Natural killer cell treated with Interleukin-12 subunit alpha and Interleukin-12 subunit beta and Interleukin-15 and Interleukin-18, amount 100 ng/mL, for 72 hours (primary cell): ENCODE results near the gene SUCO. TPM values are rescaled to one million over a fixed set of nuclear protein-coding genes. Genes with fewer than 3 reads are reported as not detected.
A peak's percentile ranks its signal among the peaks of the same experiment; 100 is the strongest.

Source experiments
- ATAC-seq, 2 donors: fragments of 150-1000 bp; cut with Tn5 transposase in 1 of 2; sonication (Bioruptor Pico), chemical (Tn5 transposase) in 1 of 2; 2 replicates each; pipeline ENCODE4 v1.10.0; 2021
- DNase-seq: peaks from one replicate; pipeline ENCODE4 v3.0.0; 2022; ENCODE audit warnings: low spot score
- H3K27ac Mint-ChIP-seq, 2 donors: 1 replicate in 1 of 2; 2 replicates in 1 of 2; pipeline ENCODE4 v1.8.0; 2022; ENCODE audit warnings: mixed read lengths in 2 of 2, mild to moderate bottlenecking in 1 of 2, moderate library complexity in 1 of 2
- H3K27me3 Mint-ChIP-seq, 2 donors: 1 replicate in 1 of 2; 2 replicates in 1 of 2; pipeline ENCODE4 v1.8.0; 2022; ENCODE audit warnings: mixed read lengths in 2 of 2
- H3K36me3 Mint-ChIP-seq: one replicate; pipeline ENCODE4 v1.8.0; 2022; ENCODE audit warnings: mixed read lengths
- H3K4me1 Mint-ChIP-seq, 2 donors: 1 replicate in 1 of 2; 2 replicates in 1 of 2; pipeline ENCODE4 v1.8.0; 2022; ENCODE audit warnings: low read depth in 2 of 2, mixed read lengths in 2 of 2, mild to moderate bottlenecking in 1 of 2
- H3K4me3 Mint-ChIP-seq: one replicate; pipeline ENCODE4 v1.8.0; 2022; ENCODE audit warnings: mixed read lengths
- H3K9me3 Mint-ChIP-seq: 2 replicates; pipeline ENCODE4 v1.8.0; 2022; ENCODE audit warnings: mixed read lengths
- total RNA-seq, 2 donors: library from RNA; stranded (reverse); gene quantifications; one replicate each; pipeline ENCODE4 v1.2.3, GENCODE V29; 2022

SUCO gene
- total RNA-seq, 2 donors from 2014 or later = 59.7 to 66.9 TPM

DNA sequence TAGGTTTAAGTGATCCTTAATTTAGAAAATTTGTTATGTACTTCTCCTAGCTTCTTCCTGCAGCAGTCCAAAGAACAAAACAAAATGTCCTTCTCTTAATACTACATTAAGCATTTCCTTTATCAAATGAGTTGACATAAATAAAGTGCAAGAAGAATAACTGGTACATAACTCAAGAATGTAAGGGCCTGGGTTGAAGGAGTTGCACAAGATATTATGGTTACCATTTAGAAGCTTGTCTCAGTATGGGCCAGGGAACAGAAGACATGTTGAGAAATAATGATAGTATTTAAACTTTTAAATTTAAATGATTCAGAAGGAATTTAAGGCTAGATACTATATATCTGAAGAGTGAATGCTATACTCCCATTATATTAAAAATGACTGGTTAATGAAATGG, 23.5 kb downstream of the SUCO start:
- no peak for ATAC-seq
- H3K4me3 Mint-ChIP-seq = no peak overlapping the region
- no peaks in the 10 kb centered on the region for H3K9me3 Mint-ChIP-seq
- DNase-seq = no peak
- H3K27ac Mint-ChIP-seq = no peak overlapping the region
- peaks cover 10 to 15% of the 10 kb centered on the region in 2 donors for H3K4me1 Mint-ChIP-seq
- no peaks in the 10 kb centered on the region for H3K27me3 Mint-ChIP-seq
- peaks cover 36% of the 10 kb centered on the region for H3K36me3 Mint-ChIP-seq

DNA sequence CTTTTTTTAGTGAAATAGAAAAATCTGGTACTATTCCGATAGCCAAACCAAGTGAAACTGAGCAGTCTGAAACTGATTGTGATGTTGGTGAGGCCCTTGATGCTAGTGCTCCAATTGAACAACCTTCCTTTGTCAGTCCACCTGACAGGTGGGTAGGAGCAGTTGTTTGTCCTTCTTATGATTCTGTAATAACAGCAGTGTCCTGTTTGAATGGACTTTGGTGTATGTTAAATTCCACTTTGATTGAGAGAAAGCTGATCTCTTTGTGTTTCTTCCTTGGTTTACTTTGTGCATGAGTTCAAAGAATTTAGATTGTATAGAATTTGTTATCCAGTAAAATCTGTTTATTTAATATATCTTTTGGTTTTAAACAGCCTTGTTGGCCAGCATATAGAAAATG, 24.3 kb downstream of the SUCO start:
- Mint-ChIP-seq H3K27ac (peak overlapping the region in 1 of 2 donors; percentile 36), H3K4me3 (no peak overlapping the region), H3K4me1 (peaks cover 10 to 16% of the 10 kb centered on the region in 2 donors), H3K36me3 (peaks cover 36% of the 10 kb centered on the region), H3K9me3 (no peaks in the 10 kb centered on the region), H3K27me3 (no peaks in the 10 kb centered on the region)
- DNase-seq = no peak
- no peak for ATAC-seq

DNA sequence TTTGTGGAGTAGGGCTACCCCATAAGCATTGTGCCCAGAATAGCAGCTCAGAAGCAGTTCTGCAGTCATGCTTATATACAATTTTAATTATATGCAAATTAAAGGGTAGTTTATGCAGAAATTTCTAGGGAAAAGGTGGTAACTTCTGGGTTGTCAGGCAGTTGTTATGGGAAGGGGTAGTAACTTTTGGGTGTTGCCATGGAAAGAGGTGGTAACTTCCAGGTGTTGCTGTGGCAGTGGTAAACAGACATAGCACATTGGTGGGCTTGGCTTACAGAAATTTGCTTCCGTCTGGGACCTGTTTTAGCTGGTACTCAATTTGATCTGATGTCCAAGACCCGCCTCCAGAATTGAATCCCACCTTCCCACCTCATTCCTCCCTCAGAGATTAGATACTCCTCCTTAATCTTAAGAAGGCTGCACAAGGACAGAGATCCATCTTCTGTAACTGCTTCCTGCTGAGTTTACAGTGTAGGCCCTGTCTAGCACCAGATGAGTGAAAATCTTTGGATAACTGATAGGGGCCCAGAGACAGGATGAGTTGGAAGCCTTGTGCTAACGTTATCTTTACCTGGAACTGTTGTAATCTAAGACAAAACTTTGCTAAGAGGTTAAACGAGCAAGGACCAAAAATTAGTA, 26.7 kb downstream of the SUCO start:
- Mint-ChIP-seq H3K4me3 (no peak overlapping the region), H3K4me1 (peaks cover 19 to 29% of the 10 kb centered on the region in 2 donors), H3K36me3 (peaks cover 52% of the 10 kb centered on the region), H3K27ac (no peak overlapping the region), H3K27me3 (no peaks in the 10 kb centered on the region), H3K9me3 (no peaks in the 10 kb centered on the region)
- DNase-seq = no peak
- no peak for ATAC-seq

DNA sequence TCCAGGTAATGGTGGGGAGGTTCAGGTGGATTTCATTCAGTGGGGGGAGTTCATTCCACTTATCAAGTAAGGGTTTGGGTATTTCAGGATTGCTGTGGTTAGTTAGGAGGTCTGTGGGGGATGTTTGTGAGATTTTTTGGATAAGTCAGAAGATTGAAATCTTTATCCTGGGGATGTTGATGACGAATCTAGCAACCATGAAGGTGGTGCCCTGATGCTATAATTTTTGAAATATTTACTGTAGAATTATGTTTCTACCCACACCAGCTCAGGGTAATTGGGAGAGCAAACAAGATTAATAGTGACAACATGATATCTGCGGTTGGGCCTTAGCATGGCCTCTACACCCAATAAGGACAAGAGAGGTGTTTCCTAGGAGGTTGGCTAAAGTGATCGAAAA, 28.3 kb downstream of the SUCO start:
- DNase-seq = no peak
- peaks cover 19 to 30% of the 10 kb centered on the region in 2 donors for H3K4me1 Mint-ChIP-seq
- H3K36me3 Mint-ChIP-seq = peaks cover 39% of the 10 kb centered on the region
- no peak overlapping the region for H3K27ac Mint-ChIP-seq
- H3K9me3 Mint-ChIP-seq = no peaks in the 10 kb centered on the region
- H3K27me3 Mint-ChIP-seq = no peaks in the 10 kb centered on the region
- H3K4me3 Mint-ChIP-seq = no peak overlapping the region
- no peak for ATAC-seq

DNA sequence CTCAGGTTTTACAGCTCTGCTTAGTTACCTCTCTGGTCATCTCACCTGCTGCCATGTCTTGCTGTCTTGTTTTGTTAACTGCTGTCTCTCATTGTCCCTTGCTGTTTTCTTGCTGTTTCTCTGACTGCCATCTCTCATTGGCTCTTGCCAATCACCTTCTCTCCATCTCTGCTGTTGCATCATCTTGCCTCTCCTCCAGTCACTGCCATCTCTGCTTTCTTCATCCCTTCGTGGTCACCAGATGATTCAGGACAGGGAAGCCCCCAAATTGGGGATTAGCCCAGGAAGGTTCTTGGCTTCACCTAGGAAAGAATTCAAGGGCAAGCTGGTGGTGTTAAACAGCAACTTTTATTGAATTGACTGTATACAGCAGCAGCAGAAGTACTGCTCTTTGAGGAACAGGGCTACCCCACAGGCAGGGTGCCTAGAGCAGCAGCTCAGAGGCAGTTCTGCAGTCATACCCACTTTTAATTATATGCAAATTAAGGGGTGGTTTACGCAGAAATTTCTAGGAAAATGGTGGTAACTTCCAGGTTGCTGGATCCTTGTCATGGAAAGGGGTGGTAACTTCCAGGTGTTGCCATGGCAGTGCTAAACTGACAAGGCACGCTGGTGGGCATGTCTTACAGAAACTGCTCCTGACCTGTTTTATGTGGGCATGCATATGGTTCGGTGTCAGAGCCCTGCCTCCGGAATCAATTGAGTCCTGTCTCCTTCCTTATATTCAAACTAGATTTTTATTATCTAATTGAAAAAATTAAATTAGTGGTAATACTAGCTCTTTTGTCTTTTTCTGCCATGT, 33.4 kb downstream of the SUCO start:
- Mint-ChIP-seq H3K4me1 (peaks cover 20 to 28% of the 10 kb centered on the region in 2 donors), H3K27me3 (no peaks in the 10 kb centered on the region), H3K9me3 (peaks cover 4% of the 10 kb centered on the region), H3K27ac (peak overlapping the region; percentile 4 to 20), H3K36me3 (peaks cover 24% of the 10 kb centered on the region), H3K4me3 (no peak overlapping the region)
- DNase-seq = no peak
- peak; percentile 44 to 72 for ATAC-seq

DNA sequence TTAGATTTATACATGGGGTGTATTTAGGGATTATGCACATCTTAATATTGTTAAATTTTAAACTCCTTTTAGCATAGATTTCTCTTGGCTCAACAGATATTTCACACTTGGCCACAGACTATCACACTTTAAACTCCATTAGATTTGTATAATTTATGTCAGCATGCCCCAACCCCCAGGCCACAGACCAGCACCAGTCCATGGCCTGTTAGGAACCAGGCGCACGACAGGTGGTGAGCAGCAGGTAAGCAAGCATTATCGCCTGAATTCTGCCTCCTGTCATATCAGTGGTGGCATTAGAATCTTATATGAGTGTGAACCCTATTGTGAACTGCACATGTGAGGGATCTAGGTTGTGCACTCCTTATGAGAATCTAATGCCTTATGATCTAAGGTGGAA, 34.8 kb downstream of the SUCO start:
- Mint-ChIP-seq H3K27ac (no peak overlapping the region), H3K4me3 (no peak overlapping the region), H3K9me3 (peaks cover 4% of the 10 kb centered on the region), H3K4me1 (peaks cover 19 to 22% of the 10 kb centered on the region in 2 donors), H3K27me3 (no peaks in the 10 kb centered on the region), H3K36me3 (peaks cover 22% of the 10 kb centered on the region)
- no peak for DNase-seq
- no peak for ATAC-seq

DNA sequence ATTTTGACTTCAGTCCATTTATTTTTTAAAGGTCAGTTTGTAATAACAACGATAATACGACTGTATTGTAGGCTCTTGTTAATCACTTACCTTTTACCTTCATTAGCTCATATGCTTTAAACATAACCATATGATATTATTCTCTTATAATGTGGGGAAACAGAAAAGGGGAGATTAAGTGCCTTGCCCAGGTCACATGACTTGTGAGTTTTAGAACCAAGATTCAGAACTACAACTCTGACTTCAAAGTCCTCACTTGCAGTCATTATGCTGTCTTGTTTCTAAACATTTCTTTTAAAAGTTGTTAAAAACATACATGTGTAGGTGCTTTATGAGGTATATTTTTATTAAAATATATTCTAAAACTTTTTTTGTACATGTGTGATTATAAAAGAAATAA, 41.1 kb downstream of the SUCO start:
- Mint-ChIP-seq H3K36me3 (peaks cover 19% of the 10 kb centered on the region), H3K9me3 (peaks cover 4% of the 10 kb centered on the region), H3K4me3 (no peak overlapping the region), H3K27me3 (no peaks in the 10 kb centered on the region), H3K4me1 (peaks cover 6 to 11% of the 10 kb centered on the region in 2 donors), H3K27ac (no peak overlapping the region)
- DNase-seq (no peak), ATAC-seq (no peak)

DNA sequence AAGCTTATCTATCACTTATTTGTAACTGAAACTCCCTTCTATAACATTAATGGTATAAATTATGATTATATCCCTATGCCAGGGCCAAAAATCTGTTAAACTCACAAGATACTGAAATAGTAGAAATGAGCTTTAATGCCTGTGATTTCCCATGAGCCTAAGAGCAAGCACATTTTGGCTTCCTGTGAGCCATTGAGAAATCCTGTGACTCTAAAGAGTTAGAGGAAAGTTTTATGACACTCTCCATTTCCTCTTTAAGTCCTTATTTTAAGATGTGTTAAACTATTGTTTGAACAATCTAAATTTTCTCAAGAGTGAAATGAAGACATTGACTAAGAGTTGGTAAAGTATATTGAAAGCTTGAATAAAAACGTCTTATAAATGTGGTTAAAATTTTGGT, 45.6 kb downstream of the SUCO start:
- no peak for DNase-seq
- Mint-ChIP-seq H3K4me1 (peaks cover 3 to 17% of the 10 kb centered on the region in 2 donors), H3K4me3 (no peak overlapping the region), H3K36me3 (peaks cover 18% of the 10 kb centered on the region), H3K27me3 (no peaks in the 10 kb centered on the region), H3K9me3 (no peaks in the 10 kb centered on the region), H3K27ac (peak overlapping the region in 1 of 2 donors; percentile 23)
- no peak for ATAC-seq

DNA sequence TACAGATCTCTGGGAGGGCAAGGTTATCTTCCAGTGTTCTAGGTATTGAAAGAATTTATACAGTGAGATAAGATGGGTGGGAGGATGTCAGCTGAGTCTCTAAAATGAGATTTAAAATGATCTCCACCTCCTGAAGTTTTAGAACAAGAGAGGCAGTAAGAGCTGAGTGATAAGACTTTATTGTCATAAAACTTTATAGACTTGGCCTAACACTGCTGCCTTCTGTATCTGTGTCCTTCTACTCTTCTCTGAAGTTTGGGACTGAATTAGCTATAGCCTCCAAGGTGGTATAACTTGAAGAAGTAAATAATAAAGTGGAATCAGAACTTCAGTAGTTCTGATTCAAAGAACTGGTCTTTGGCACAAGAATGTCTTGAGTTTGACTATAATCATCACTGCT, 48.3 kb downstream of the SUCO start:
- no peaks in the 10 kb centered on the region for H3K27me3 Mint-ChIP-seq
- DNase-seq = no peak
- peak overlapping the region; percentile 13 to 51 for H3K27ac Mint-ChIP-seq
- peaks cover 3 to 17% of the 10 kb centered on the region in 2 donors for H3K4me1 Mint-ChIP-seq
- peaks cover 18% of the 10 kb centered on the region for H3K36me3 Mint-ChIP-seq
- no peaks in the 10 kb centered on the region for H3K9me3 Mint-ChIP-seq
- ATAC-seq = no peak
- no peak overlapping the region for H3K4me3 Mint-ChIP-seq

DNA sequence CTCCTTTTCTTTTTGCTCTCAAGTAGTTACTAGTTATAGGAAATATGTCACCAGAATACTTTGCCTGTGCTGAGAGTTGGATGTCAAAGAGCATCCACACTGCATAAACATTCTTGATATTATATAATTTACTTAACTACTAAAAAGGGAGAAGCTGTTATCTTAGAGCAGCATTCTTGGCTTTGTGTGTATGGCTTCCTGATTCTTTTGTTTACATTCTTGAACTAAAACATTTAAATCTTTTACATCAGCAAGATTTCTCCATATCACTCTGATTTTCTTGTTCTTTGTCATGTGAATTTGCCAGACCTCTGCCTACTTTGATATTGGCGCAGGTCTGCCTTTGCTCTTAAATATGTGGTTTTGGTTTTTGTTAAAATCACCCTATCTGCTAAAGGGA, 48.8 kb downstream of the SUCO start:
- Mint-ChIP-seq H3K36me3 (peaks cover 18% of the 10 kb centered on the region), H3K9me3 (no peaks in the 10 kb centered on the region), H3K27me3 (no peaks in the 10 kb centered on the region), H3K4me1 (peaks cover 3 to 17% of the 10 kb centered on the region in 2 donors), H3K27ac (peak overlapping the region in 1 of 2 donors; percentile 51), H3K4me3 (no peak overlapping the region)
- ATAC-seq (no peak), DNase-seq (no peak)

DNA sequence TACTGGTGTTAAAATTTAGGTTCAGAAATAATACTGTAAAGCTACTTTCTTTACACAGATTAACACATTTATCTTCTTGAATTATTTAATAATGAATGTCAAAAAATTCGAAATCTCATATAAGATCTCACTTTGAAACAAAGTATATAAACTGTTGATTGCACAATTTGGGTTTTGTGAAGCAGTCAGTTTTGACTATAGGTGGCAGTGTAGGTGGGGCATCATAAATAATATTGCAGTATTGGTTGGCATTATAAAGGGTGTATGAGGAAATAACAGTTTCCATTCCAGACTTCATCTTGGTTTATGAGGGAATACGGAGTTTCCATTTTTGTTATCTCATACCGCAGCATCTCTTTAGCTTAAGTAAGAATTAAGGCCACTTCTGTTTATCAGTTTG, 49.9 kb downstream of the SUCO start:
- no peak overlapping the region for H3K4me3 Mint-ChIP-seq
- ATAC-seq (no peak), DNase-seq (no peak)
- peaks cover 17% of the 10 kb centered on the region for H3K36me3 Mint-ChIP-seq
- H3K4me1 Mint-ChIP-seq = peaks cover 5 to 16% of the 10 kb centered on the region in 2 donors
- no peaks in the 10 kb centered on the region for H3K9me3 Mint-ChIP-seq
- no peaks in the 10 kb centered on the region for H3K27me3 Mint-ChIP-seq
- H3K27ac Mint-ChIP-seq = no peak overlapping the region

DNA sequence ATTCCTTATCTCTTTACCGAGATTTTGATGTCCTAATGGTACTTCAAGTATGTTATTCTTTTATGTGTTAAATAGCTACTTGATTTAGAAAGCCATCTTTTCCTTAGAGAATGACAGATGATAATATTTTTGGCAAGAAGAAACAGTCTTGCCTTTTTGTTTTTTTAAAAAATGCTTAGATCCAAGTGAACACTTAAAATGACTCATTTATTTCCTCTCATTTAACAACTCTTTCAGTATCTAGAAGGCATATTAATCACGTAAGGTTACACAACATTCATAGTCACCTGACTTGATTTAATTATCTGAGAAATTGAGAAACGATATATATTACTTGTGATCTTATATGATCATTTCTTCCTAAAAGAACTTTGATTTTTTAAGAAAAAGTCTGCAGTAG, 52.4 kb downstream of the SUCO start:
- peaks cover 24% of the 10 kb centered on the region for H3K36me3 Mint-ChIP-seq
- ATAC-seq = no peak
- no peaks in the 10 kb centered on the region for H3K9me3 Mint-ChIP-seq
- no peak for DNase-seq
- peaks cover 13 to 30% of the 10 kb centered on the region in 2 donors for H3K4me1 Mint-ChIP-seq
- H3K27ac Mint-ChIP-seq = no peak overlapping the region
- no peak overlapping the region for H3K4me3 Mint-ChIP-seq
- no peaks in the 10 kb centered on the region for H3K27me3 Mint-ChIP-seq

DNA sequence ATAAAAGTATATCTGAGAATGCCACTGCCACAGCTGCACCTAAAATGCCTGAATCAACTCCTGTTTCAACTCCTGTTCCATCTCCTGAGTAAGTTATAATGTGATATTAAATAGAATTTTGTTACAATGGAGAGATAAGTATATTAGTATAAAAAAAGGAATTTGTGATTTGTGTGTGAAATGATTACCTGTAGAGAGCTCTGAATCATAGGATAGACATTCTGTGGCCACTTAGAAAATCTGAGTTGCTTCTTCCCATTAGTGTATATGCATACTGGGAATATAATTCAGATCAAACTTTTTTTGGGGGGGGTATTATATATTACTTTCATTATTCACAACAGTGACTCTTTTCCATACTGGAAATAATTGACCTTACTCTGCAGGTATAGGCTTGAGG, 52.9 kb downstream of the SUCO start:
- Mint-ChIP-seq H3K9me3 (no peaks in the 10 kb centered on the region), H3K4me1 (peaks cover 13 to 35% of the 10 kb centered on the region in 2 donors), H3K27me3 (no peaks in the 10 kb centered on the region), H3K4me3 (no peak overlapping the region), H3K27ac (no peak overlapping the region), H3K36me3 (peaks cover 28% of the 10 kb centered on the region)
- ATAC-seq (no peak), DNase-seq (no peak)
